Hematopoietic multipotent progenitor cell treated with erythropoietin and hydrocortisone succinate and interleukin-3 and kit ligand, for 6 days (in vitro differentiated cells): Measurements from ENCODE around the gene FIBIN.

Source experiments
- DNase-seq: peaks from one replicate; pipeline ENCODE4 v3.0.0-alpha.2; 2015

Gene FIBIN

DNA sequence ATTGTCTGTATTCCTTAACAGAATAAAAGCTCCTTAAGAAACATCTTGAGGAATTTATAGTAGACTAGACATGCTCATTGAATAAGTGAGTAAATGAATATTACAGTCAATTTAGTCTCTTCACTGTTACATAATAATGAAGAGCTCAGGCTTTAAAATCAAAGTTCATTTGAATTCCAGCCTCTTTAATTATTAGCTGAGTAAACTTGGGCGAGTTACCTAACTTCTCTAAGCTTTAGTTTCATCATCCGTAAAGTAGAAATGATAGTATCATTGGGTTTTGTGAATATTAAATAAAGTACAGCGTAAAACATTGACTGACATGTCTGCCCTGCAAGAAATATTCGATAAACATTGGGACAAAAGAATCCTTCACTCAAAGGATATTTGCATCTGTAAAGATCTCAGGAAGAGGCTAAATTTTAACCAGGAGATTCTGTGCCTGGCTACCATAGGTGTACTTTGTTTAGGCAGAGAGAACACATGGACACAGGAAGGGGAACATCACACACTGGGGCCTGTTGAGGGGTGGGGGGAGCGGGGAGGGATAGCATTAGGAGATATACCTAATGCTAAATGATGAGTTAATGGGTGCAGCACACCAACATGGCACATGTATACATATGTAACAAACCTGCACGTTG, 31.5 kb downstream of the FIBIN start:
- DNase-seq: no peak

DNA sequence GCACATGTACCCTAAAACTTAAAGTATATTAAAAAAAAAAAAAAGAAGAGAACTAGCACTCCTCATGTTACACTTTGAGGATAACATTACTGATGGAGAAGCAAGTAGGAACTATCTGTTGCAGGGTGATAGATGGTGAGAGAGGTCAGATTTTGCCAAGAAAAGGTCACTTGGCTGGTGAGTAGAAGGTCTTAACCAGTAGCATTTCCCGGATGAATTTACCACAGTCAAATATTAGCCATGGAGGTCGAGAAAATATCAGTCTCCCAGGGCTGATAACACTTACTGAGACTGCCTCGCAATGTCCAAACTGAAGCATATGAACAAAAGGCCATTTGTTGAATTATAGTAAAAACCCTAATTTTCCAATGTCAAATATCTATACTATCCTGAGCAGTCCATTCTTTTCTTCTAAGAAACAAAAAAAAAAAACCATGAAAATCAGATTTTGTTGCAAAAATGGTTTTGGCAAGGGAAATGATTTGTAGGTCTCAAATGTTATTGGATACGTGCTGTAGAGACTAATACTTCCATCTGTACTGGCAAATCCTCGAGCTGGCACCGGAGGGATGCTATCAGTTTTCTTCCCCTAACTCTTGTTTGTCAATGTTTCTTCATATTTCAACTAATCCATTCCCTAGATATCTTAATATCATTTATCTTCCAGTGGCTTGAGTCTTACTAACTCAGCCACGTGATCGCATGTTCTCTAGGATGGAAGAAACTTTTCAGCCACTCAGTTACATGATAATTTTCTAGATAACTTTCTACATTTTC, 32.2 kb downstream of the FIBIN start:
- DNase-seq: no peak

DNA sequence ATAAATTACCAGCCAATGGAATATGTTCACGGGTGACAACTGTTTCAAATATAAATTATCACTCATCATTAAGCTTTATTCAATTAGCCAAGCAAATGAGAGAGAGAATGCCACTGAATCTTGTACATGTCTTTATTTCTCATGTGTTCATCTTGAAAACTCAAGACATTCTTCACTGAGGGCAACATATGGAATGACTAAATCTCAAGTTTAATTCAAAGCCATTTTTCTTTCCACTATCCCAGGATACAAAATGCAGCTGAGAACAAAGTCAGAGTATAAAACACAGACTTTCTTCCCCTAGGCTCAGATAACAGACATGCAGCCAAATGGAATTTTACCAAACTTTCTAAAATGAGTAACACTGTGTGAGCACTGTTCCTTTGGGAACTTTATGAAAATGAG, 34.7 kb downstream of the FIBIN start:
- no peak for DNase-seq

DNA sequence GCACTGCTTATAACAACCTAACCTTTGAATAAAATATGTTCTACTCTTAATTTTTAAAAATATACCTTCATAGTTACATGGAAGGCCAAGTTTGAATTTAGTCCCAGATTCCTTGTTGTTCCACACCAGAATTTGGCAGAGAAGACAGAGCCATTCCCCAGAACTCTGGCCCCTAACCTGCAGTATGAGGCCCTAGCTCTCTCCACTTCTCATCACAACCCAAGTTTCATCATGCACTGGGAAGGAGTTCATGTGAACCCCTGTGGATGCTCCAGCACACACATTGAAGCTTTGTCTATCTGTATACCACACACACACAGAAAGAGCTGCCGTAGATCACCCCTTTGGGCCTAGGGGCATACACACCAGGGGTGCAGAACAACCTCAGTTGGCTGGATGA, 36.1 kb downstream of the FIBIN start:
- DNase-seq: no peak

DNA sequence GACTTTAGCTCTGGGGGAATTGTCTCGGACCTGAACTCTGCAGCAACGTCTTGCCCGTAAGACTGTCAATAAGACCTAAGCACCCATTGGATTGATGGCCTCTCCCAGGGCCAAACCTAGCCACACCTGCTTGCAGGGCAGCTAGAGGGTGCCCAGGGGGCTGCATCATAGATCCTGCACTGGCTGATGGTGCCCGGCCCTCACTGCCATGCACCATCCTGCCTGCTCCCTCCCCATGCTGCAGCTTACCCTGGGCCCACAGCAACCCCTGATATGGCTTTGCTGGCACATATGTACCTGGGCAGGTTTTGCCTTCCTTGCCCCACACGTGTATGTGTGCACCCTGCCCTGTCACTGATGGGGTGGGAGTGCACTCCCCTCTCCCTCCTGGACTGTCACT, 37.8 kb downstream of the FIBIN start:
- no peak for DNase-seq

DNA sequence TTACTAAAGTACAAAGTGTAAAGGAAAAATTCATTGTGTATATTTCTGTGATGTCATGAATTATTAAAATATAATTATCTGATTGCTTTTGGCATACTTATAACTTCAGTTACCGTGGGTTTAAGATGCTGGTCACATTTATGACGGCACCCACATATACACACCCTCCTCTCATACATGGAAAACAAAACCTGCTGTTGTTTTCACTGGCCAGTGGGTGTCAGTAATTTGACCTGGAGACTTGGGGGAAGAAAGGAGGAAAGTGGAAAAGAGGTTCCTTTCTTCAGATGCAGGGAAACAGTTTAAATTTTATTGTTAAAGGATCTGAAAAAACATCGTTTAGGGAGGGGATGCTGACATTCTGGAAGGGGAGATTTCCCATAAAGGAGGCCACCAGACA, 46.0 kb downstream of the FIBIN start:
- no peak for DNase-seq

DNA sequence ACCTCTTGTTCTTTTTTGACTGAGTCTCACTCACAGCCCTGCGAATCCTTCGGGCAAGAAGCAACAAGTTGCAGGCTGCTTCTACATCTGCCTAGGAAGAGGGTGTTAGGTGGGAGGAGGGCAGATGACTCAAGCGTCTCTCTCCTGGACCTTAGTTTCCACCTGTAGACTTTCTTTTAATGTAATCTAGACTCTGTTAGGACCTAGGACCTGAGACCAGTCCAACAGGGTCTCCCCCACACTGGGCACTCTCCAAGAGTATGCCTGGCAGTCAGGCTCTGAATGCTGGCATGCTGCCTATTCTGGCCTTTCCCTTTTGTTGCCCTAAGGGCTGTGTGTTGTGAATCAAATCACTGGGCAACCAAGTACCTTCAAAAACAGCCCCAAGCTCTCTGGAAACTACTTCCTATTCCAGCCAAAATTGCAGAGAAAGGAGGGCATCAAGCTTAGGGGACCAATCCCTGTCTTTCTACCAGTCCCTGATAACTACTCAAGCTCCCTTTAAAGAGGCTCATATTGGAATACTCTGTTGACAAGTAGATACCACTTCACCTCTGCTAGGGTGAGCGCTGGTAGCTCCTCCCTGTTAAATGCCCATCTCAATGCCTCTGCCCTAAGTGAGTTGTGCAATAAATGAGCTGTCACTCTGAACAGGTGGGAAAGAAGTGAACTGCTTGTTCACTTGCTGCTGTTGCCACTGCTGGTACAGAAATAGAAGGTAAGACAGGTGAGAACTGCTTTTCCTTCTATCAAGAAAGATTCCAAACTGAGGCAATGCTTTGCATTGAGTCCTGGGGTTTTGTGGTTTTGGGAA, 46.6 kb downstream of the FIBIN start, which contains the start of gene BBOX1:
Gene BBOX1, plus strand, starts transcription at position 514 of the 814 bp plus-strand sequence. CDS start 14,616 bp downstream, outside the sequence.
- no peak for DNase-seq

DNA sequence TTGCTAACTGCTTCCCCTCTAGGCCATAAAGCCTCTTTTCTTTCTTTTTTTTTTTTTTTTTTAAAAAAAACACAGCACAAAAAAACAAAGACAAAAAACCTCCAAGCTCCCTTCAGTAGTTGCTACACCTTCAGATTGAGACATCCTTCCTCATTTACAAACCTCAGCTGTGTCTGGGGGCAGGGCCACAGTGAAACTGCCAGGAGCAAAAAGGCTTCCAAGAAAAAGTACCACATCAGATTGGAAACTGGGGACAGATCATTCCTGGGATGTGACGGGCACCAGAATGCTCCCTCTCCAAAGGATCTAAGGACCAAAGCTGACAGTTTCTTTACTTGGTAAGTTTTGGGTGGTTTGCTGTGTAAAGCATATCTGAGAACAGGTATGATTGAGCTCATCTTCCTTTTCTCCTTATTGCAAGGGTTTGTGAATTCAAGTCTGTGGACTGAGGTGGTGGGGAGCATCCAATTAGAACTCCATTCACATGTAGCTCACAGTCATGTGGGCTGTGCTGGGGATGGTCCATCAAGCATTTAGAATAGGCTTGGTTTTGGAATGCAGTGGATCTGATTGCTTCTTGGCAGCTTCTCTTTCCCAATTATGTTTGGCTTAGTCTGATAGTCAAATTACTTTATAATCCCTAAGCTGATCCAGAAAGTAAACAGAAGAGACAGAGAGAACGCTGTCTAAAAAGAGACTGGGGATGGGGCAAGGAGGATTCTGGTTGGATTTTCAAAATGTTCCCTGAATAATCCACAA, 47.4 kb downstream of the FIBIN start:
- DNase-seq: no peak
